Fibroblast of skin of abdomen (primary cell): ENCODE data around the gene UBE2J1.
"Not testable (repeated sequence)": the region's sequence is repeated elsewhere in the genome, so short reads cannot be mapped to it uniquely, and the experiment has no call there.

ENCODE experiments used
- DNase-seq: peaks from one replicate; pipeline ENCODE4 v3.0.0-alpha.2; 2013

The UBE2J1 gene

DNA sequence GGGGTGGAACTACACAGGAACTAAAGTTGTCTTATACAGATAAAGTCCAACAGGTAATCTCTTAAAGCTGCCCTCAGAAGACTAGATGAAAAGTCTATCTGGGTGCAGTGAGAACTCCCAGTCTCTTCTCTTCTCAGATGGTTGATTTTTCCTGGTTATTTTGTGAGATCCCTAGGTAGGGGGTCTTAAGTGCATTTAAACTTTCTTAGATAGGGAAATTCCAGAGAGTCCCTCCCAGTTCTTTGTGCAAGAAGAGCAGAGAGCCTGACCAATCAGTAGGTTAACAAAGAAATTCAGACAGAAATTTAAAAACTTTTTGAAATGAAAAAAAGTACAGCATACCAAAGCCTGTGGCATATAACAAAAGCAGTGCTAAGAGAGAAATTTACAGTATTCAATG is 35.5 kb downstream of the UBE2J1 start:
- DNase-seq: no peak

DNA sequence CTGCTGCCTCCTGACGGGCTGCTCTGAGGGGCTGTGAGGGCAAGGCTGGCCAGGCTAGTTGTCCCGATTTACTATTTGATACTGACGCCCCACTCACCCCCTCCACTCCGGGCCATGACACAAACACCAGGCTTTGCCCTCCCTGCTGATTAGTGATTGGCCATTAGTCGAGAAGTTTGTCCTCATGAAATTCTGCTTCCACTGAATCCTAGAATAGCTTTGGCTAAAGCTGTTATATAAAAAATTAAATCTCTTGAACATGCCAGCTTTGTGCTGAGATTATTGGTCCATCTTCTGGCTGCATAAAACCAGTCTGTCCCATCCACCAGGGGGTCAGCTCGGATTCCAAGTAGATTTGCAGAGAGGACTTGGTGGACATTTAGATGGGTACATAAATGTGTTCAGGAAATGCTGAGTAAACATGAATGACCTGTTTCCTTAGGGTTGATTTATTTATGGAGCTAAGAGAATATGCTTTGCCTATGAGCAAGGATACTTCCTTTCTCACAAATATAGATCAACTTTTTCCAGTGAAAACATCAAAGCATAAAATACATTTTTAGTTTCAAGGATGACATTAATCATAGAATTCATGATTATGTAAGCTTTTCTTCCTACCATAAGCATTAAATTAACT is 37.2 kb downstream of the UBE2J1 start, which contains the start of gene GABRR2:
Gene GABRR2 (minus strand): TSS at position 51 of the 637 bp plus-strand sequence. CDS start 134 bp downstream, outside the sequence.
- DNase-seq: no peak

DNA sequence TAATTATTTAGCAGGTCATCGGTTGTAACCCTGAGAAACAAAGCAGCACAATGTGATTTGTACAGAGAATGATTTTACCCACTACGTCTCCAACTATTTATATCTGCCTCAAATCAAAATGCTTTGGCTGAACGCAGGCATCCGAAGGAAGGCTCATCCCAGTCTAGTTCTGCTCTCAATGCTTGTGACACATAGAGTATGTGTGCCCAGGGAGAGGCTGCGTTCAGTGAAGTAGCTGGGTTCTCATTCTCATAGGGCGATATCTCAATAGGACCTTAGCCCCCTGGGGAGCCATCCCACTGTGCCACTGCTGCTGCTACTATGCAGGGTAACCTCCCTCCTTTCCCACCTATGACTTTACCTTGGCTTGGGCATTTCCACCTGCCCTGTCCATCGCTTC is 37.8 kb downstream of the UBE2J1 start:
- DNase-seq: no peak

DNA sequence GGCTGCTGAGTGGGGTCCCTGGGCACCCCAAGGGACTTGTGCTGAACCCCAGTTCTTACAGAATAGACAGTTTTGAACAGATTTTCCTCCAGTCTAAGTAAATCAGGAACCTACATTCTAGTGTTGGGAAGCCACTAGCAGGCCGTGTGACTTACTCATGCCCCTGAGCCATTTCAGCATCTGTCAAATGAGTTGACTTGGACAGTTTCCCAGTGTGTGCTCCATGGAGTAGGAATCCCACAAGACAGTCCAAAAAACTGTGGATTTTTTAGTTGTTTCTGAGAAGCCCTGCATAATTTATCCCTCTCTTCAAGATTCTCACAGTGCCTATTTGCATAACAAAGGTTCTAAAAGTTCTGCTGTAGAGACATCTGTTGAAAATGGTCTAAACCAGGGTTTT is 39.5 kb downstream of the UBE2J1 start:
- DNase-seq: peak; percentile 93

DNA sequence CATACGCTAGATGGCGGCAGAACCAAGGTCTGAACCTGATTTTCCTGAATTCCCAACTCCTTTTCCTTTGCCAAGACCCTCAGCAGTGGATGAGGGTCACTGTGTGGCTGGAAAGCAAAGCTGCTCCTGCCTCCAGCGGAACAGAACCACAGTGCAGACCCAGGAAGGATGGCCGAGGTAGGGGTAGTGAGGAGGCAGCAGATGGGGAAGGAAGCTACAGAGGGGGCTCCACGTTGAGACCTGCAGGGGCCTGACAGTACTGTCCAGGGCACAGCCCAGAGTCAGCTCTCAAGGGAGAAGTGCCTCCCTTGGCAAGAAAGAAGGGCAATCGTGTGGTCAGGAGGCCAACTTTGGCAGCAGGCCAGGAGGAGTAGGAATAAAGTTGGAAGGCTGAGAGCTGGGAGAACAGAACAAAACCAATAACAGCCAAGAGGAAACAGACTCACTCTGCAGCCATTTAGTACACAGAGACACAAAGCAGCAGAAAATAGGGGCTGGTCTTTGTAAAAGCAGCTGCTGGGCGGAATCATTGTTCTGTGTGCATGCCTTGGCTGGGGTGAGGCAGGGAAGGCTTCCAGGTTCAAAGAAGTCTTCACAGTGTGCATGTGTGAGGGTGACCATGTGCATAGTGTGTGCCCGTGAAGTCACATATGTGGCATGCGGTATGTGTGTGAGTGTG is 40.5 kb downstream of the UBE2J1 start:
- peak; percentile 57 for DNase-seq

DNA sequence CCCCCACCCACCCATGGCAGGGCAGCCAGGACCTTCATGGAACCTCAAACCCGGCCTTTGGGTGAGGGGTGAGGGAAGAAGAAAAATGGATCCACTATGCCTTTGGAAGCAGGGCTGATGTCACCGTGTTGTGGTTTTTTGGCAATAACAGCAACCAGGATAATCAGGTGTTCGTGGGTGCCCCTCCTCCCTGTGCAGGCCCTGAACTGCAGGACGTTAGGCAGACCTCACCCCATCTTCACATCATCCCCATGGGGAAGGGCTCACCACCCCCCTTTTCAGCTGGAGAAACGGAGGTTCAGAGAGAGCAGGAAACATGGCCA is 41.0 kb downstream of the UBE2J1 start:
- no peak for DNase-seq

DNA sequence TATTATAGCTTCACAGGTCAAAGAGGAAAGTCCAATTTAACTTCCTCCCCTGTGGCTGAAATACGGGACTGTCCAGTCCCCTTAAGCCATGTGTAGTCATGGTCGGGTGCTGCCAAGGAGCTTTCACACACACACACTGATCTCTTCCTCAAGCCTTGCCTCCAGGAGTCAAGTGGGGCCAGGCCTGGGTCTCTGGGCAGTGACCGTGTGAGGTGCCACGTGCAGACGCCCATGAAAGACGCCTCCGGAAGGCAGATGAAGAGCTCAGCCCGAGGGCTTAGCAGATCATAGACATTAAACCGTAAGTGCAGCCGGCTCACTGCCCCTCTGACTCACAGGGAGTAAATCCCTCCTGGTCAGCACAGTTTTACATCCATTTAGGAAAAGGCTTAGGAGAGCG is 41.6 kb downstream of the UBE2J1 start:
- no peak for DNase-seq

DNA sequence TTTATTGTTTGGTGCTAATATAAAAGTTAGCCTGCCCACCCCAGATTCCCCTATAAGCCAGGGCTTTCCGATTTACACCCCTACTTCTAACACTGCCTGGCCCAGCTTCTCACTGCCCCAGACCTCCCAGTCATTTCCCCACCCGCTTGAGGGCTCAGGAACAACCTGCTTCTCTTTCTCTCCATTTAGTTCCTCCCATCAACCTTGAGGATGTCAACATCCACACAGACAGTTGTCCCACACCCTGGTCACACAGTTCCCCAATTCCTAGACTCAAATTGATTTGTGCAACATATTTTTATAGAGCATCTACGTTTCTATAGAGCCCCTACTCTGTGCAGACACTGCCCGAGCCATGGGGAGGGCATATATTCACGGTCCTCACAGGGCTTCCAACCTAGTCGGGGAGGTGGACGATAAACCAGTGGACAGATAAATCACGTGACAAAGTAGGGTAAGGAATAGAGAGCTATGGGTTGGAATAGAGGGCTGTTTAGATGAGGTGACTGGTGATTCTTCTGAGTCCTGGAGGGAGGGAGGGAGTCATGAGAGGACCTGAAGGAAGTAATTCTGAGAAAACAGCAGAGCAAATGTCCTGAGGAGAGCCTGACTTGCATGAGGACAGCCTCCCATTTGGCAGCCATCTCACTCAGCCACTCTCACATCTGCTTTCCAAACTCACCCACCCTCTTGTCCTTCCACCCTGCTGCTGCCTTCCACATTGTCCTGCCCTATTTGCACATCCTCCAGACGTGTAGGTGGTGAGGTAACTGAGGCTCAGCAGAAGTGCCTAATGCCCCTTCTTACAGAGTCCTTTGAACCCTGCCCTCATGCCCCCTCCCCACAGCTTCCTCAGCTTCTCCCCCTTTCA is 43.8 kb downstream of the UBE2J1 start:
- DNase-seq: no peak

DNA sequence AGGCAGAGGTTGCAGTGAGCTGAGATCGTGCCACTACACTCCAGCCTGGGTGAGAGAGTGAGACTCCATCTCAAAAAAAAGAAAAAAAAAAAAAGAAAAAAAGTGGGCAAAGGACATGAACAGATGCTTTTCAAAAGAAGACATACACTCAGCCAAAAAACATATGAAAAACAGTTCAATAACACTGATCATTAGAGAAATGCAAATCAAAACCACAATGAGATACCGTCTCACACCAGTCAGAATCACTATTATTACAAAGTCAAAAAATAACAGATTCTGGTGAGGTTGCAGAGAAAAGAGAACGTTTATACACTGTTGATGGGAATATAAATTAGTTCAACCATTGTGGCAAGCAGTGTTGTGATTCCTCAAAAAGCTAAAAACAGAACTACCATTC is 48.0 kb downstream of the UBE2J1 start:
- not testable (repeated sequence) for DNase-seq

DNA sequence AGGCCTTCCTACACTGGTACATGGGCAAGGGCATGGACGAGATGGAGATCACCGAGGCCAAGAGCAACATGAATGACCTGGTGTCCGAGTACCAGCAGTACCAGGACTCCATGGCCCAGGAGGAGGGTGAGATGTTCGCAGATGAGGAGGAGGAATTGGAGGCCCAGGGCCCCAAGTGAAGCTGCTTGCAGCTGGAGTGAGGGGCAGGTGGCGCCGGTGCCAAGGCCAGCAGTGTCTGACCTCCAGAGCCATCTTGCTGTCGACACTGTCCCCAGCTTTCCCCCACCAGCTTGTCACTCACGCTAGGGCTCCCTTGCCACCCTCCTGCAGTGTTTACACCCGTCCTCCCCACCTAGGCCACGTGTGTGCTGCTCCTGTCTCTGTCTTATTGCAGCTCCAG is 49.6 kb downstream of the UBE2J1 start:
- DNase-seq: no peak

DNA sequence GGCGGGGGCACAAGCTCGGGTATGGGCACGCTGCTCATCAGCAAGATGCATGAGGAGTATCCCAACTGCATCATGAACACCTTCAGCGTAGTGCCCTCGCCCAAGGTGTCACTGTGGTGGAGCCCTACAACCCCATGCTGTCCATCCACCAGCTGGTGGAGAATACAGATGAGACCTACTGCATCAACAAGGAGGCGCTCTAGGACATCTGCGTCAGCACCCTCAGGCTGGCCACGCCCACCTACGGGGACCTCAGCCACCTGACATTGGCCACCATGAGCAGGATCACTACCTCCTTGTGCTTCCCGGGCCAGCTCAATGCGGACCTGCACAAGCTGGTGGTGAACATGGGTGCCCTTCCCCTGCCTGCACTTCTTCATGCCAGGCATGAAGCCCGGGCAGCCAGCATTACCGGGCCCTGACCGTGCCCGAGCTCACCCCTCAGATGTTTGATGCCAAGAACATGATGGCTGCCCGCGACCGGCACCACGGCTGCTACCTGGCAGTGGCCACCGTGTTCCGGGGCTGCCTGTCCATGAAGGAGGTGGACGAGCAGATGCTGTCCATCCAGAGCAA is 50.2 kb downstream of the UBE2J1 start:
- DNase-seq: no peak

DNA sequence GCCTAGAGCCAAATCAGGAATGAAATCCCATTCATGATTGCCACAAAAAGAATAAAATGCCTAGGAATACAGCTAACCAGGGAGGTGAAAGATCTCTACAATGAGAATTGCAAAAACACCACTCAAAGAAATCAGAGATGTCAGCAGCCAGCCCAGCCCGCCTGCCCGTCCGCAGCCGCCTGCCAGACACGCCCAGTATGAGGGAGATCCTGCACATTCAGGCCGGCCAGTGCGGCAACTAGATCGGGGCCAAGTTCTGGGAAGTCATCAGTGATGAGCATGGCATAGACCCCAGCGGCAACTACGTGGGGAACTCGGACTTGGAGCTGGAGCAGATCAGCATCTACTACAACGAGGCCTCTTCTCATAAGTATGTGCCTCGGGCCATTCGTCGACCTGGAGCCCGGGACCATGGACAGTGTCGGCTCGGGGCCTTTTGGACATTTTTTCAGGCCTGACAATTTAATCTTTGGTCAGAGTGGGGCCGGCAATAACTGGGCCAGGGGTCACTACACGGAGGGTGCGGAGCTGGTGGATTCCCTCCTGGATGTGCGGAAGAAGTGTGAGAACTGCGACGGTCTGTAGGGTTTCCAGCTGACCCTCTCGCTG is 50.8 kb downstream of the UBE2J1 start:
- no peak for DNase-seq

DNA sequence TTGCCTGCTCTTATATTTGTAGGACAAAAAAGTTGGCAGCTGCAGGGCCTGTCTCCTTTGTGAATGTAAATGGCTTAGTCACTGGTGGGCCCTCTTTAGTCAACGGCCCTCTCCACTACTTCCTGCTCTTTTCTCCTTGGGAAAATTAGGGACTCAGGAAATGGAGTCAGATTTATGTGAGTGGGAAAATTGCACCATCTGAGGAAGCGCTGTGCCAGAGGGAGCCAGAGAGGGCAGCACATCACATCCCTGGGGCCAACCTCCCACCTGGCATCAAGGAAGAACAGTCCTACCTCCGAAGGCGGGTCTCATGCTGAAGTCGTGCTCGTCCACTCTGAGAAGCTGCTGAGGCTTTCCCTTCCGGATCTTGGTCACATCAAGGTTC is 53.1 kb downstream of the UBE2J1 start:
- no peak for DNase-seq

DNA sequence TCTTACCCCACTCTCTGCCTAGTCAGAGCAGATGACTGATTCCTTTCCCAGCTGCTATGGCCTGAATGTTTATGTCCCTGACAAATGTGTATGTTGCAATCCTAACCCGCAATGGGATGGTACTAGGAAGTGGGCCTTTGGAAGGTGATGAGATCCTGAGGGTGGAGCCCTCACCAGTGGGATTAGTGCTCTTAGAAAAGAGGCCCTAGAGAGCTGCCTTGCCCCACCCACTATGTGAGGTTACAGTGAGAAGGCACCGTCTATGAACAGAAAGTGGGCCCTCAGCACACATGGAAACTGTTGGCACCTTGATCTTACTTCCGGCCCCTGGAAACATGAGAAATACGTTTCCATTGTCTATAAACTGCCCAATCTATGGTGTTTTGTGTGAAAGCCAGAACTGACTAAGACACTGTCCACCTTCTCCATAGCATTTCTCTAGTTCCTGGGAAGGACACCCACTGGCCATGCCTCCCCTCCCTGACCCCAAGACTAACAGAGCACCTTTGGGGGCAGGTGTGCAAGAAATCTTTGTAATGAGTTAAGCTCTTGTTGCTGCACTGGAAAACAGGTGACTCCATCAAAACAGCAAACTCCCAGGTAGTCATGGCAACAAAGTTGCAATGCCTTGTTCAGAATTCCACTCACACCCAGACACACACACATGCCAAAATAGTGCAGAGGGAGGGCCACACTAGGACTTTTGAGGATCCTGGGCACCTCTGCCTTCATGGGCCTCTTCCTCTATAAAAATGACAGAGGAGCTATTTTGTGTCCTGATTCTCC is 53.6 kb downstream of the UBE2J1 start:
- peak; percentile 13 for DNase-seq

DNA sequence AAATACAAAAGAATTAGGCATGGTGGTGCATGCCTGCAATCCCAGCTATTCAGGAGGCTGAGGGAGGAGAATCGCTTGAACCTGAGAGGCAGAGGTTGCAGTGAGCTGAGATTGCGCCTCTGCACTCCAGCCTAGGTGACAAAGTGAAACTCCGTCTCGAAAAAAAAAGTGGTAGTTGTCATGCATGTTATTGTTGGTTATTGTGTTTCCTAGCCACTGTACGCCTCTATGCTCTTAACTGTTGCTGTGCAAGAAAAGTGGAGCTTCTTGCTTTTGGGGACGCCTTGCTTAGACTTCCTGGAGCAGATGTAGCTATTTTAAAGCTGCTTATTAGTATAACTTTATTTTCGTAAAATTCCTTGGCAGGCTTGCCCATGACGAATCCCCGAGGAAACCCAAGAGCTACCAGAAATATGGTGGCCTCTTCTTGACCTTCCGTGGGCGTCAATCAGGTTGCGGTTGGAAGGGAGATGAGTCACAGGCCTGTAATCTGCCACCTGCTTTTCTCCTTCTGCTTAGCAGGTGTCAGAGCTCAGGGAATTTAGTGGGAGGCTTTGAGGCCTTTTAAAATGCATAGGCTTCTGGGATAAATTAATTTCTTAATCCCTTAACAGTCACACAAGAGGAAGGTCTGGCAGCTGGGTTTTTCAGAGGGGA is 54.7 kb downstream of the UBE2J1 start:
- DNase-seq: peak; percentile 93

DNA sequence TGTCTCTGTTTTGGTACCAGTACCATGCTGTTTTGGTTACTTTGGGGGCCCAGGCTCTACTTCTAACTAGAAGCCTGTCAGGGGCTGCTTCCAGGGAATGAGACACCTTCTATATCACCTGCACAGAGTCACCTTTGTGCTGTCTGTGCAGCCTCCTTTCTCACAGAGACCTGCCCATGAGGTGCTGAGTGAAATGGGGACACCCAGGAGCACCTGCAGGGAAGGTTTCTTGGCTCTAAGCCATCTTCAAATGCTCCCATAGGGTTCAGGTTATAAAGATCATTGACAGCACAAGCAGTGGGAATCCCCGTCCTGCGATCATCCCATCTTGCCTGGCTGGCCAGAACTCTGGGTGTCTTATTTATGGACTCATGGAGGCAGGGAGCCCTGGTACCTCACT is 56.5 kb downstream of the UBE2J1 start:
- no peak for DNase-seq

DNA sequence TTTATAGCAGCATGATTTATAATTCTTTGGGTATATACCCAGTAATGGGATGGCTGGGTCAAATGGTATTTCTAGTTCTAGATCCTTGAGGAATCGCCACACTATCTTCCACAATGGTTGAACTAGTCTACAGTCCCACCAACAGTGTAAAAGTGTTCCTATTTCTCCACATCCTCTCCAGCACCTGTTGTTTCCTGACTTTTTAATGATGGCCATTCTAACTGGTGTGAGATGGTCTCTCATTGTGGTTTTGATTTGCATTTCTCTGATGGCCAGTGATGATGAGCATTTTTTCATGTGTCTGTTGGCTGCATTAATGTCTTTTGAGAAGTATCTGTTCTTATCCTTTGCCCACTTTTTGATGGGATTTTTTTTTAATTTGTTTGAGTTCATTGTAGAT is 57.4 kb downstream of the UBE2J1 start:
- DNase-seq: not testable (repeated sequence)

DNA sequence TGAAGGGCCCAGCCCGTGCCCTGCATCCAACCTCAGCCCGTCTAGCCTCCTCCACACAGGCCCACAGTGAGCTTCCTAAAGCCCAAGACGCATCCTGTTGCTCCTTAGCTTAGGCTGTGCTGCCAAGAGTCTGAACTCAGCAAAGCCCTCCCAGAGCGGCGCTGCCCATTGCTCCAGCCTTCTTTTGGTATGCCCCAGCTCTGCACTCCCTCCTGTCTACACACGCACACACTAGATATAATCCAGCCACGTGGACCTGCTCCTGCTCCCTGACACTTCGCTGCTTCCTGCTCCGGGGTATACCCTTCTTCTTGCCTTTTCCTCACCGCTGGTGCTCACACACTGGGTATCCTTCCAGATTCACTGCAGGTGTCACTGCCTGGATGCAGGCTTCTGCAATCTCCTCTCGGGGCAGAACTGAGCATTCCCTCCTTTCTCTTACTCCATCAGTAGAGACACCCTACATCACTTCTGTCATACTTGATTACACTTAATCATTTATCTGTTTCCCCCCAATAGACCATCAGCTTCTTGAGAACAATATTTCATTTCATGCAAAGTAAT is 61.2 kb downstream of the UBE2J1 start:
- DNase-seq: no peak

DNA sequence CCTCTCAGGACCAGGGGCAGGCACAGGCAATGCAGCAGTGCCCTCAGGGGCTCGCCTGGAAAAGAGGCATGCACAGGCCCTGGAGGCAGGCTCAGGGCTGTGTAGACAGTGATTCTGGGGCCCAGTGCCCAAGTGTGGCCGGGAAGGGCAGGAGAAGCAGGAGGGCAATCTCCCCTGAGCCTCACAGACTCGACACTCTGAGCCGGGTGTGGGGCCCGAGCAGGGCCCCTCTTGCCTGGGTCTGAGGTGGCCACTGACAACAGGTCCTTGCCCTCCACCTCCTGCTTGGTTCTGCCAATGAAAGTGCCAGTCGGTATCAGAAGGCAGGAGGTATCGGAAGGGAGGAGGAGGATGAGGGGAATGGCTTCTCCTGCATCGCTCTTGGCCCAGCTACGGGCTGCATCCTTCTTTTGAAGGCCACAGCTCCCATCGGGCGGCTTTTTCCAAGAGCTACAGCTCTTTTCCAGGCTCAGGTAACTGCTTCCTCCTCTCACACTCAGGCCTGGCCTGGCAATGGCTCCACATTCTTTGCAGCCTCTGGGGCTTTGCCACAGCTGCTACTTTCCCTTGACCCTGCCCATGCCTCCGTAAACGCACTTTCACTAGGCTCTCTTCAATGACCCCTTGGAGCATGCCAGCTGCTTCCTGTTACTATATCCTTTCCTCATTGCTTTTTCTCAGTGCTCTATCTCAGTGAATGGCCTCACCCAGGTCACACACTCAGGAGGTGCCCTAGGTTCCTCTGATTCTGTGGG is 61.9 kb downstream of the UBE2J1 start:
- DNase-seq: no peak

DNA sequence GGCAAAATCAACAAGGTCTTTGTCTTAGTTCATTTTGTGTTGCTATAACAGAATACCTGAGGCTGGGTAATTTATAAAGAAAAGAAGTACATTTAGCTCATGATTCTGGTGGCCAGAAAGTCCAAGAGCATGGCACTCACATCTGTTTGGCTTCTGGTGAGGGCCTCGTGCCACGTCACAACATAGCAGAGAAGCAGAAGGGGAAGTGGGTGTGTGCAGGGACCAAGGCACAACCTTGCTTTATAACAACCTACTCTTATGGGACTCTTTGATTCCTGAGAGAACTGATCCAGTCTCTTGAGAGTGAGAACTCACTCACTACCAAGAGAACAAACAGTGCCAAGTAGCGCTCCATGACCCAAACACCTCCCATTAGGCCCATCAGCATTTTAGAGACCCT is 62.8 kb downstream of the UBE2J1 start:
- DNase-seq: no peak
